ENCODE data around the gene RIMS3. TPM values are rescaled to one million over a fixed set of nuclear protein-coding genes. Genes with fewer than 3 reads are reported as not detected.
"Not testable (repeated sequence)": the region's sequence is repeated elsewhere in the genome, so short reads cannot be mapped to it uniquely, and the experiment has no call there.

Gene RIMS3
- total RNA-seq, 2 experiments from 2014 or later = 2.1 to 5.3 TPM

DNA sequence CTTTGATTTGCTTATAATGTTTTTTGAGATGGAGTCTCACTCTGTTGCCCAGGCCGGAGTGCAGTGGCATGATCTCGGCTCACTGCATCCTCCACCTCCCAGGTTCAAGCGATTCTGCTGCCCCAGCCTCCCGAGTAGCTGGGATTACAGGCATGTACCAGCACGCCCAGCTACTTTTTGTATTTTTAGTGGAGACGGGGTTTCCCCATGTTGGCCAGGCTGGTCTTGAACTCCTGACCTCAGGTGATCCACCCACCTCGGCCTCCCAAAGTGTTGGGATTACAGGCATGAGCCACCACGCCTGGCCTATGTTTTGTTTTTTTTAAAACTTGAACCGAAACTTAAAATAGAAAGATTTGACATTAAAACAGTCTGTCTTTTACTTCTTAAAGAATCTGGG lies 37.3 kb upstream of the RIMS3 start:
- H3K4me3 Mint-ChIP-seq; H3K27me3 Mint-ChIP-seq; ATAC-seq; H3K9me3 Mint-ChIP-seq (ENCODE audit: low read depth); H3K27ac Mint-ChIP-seq; DNase-seq: not testable (repeated sequence)
- H3K36me3 Mint-ChIP-seq = peaks cover 35% of the 10 kb centered on the region
- H3K4me1 Mint-ChIP-seq = peaks cover 48% of the 10 kb centered on the region
- CTCF ChIA-PET = interaction anchor here (1.3 to 1.5 kb wide), 3 partner anchors 9 to 147 kb away, joined by 3 to 4 read pairs (median 4); no protein-coding TSS in a partner anchor

DNA sequence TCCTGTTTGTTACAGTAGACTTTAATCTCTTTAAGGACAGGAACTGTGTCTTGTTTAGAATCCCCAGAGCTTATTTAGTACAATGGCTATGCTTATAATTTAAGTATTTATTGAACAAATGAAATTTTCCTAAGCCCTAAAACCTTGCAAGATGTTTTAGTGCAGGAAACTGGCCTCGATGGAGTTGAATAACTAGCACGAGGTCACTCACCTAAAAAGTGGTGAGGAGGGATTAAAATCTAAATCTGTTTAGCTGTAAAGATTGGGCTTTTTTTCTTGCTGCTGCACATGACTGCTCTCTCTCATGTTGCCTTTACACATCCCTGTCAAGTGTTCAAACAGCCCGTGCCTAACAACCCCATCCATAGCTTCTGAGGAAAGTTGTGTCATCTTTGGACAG lies 36.2 kb upstream of the RIMS3 start:
- no peak for ATAC-seq
- H3K27me3 Mint-ChIP-seq = no peaks in the 10 kb centered on the region

GRCh38 chr1:40699787-40700186 lies 34.3 kb upstream of the RIMS3 start:
- ATAC-seq (peak; percentile 73), DNase-seq (peak; percentile 44)
- CTCF ChIA-PET = interaction anchor here (0.9 to 1.4 kb wide), 2 partner anchors 8 to 12 kb away, joined by 3 to 4 read pairs; partner anchors contain the start of gene NFYC
- Mint-ChIP-seq H3K4me3 (no peak overlapping the region), H3K36me3 (peaks cover 42% of the 10 kb centered on the region), H3K27me3 (no peaks in the 10 kb centered on the region), H3K9me3 (ENCODE audit: low read depth) (no peaks in the 10 kb centered on the region), H3K4me1 (peaks cover 70% of the 10 kb centered on the region), H3K27ac (peak overlapping the region; percentile 91)

More for the DNA sequence above, 36.2 kb upstream of the RIMS3 start:
- Mint-ChIP-seq H3K9me3 (ENCODE audit: low read depth) (no peaks in the 10 kb centered on the region), H3K4me1 (peaks cover 59% of the 10 kb centered on the region), H3K36me3 (peaks cover 45% of the 10 kb centered on the region), H3K27ac (no peak overlapping the region), H3K4me3 (no peak overlapping the region)
- DNase-seq = no peak
- CTCF ChIA-PET = interaction anchor here (0.6 to 1.5 kb wide), 3 partner anchors 11 to 148 kb away, joined by 3 to 4 read pairs (median 4); no protein-coding TSS in a partner anchor

- CTCF ChIA-PET = interaction anchor here (0.9 to 1.6 kb wide), 2 partner anchors 10 to 23 kb away, joined by 3 read pairs; no protein-coding TSS in a partner anchor
- DNase-seq (no peak), ATAC-seq (no peak)
- H3K27me3 Mint-ChIP-seq = no peaks in the 10 kb centered on the region
- H3K9me3 Mint-ChIP-seq (ENCODE audit: low read depth) = no peaks in the 10 kb centered on the region
- peak overlapping the region; percentile 6 for H3K4me3 Mint-ChIP-seq
- H3K36me3 Mint-ChIP-seq = peaks cover 36% of the 10 kb centered on the region
- H3K27ac Mint-ChIP-seq = peak overlapping the region; percentile 20
- H3K4me1 Mint-ChIP-seq = peaks cover 81% of the 10 kb centered on the region
Measured at GRCh38 chr1:40697436-40697835, 32.0 kb upstream of the RIMS3 start.

DNA sequence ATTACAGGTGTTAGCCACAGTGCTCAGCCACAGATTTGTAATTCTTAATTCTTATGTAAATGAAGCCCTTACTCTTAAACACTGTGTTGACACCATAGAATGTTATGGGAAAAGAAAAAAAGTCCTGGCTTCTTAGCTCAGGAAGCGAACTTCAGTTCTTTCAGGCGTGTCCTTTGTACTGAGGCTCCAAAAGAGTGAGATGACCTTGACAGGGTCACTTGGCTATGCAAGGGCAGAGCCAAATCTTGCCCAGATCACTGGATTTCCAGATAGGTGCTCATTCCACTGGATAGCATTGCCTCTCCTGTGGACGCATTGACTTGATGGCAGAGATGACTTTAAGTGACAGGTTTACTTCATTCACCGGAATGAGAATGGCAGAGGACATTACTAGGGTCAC lies 30.8 kb upstream of the RIMS3 start:
- CTCF ChIA-PET = no interaction called here
- DNase-seq (no peak), ATAC-seq (no peak)
- H3K9me3 Mint-ChIP-seq (ENCODE audit: low read depth) = no peaks in the 10 kb centered on the region
- no peak overlapping the region for H3K4me3 Mint-ChIP-seq
- H3K36me3 Mint-ChIP-seq = peaks cover 33% of the 10 kb centered on the region
- H3K27me3 Mint-ChIP-seq = no peaks in the 10 kb centered on the region
- H3K4me1 Mint-ChIP-seq = peaks cover 77% of the 10 kb centered on the region
- H3K27ac Mint-ChIP-seq = peak overlapping the region; percentile 12

DNA sequence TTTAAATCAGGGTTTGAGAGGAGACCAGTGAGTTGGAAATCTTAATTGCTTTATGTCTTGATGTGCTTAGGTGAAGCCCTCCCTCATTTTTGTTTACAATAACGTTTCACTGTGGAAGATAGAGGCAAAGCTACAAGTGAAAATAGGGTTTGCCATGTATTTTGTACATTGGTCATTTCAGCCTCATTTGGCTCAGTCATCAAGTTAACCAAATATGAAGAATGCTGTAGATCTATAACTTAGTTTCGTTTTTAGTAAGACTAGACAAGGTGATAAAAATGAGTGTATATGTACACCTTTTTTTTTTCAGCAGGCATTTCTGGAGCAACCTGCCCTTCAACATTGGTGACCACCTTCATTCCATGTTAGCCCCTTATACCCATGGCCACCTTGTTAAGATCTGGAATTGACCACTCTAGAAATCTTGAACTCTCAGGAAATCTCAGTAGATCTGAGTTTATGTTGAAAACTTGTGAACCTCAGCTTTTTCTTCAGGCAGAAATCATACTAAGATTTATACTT lies 28.9 kb upstream of the RIMS3 start:
- peaks cover 78% of the 10 kb centered on the region for H3K4me1 Mint-ChIP-seq
- no peak for DNase-seq
- CTCF ChIA-PET = interaction anchor here (0.8 to 1.1 kb wide), 3 partner anchors 9 to 155 kb away, joined by 3 read pairs; no protein-coding TSS in a partner anchor
- H3K9me3 Mint-ChIP-seq (ENCODE audit: low read depth) = no peaks in the 10 kb centered on the region
- peak; percentile 6 for ATAC-seq
- H3K36me3 Mint-ChIP-seq = peaks cover 32% of the 10 kb centered on the region
- H3K4me3 Mint-ChIP-seq = peak overlapping the region; percentile 90
- no peaks in the 10 kb centered on the region for H3K27me3 Mint-ChIP-seq
- peak overlapping the region; percentile 90 for H3K27ac Mint-ChIP-seq

DNA sequence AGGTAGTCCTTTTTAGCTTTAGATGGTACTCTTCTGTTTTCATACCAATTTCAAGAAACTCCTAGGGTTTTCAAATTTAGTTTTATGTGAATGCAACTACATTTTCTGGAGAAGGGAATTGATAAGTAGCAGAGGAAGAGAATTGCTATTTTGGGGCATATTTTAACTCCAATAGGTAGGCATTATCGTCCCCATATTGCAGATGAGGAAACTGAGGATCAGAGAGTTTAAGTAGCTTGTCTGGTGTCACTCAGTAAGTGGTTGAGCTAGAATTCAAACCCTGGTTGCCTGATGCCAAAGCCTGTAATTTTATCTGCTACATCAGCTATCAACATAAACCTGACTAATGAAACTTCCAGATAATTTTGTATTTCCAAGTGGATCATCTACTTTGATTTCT lies 27.9 kb upstream of the RIMS3 start:
- ATAC-seq = no peak
- no peak for DNase-seq
- peaks cover 25% of the 10 kb centered on the region for H3K36me3 Mint-ChIP-seq
- CTCF ChIA-PET = interaction anchor here (0.8 to 6.5 kb wide), 7 partner anchors 10 to 156 kb away, joined by 3 to 27 read pairs (median 3); no protein-coding TSS in a partner anchor
- H3K27ac Mint-ChIP-seq = peak overlapping the region; percentile 90
- H3K4me3 Mint-ChIP-seq = peak overlapping the region; percentile 90
- H3K27me3 Mint-ChIP-seq = no peaks in the 10 kb centered on the region
- no peaks in the 10 kb centered on the region for H3K9me3 Mint-ChIP-seq (ENCODE audit: low read depth)
- H3K4me1 Mint-ChIP-seq = peaks cover 70% of the 10 kb centered on the region

- ATAC-seq (no peak), DNase-seq (no peak)
- Mint-ChIP-seq H3K27me3 (no peaks in the 10 kb centered on the region), H3K27ac (peak overlapping the region; percentile 90), H3K4me3 (peak overlapping the region; percentile 90), H3K4me1 (peaks cover 63% of the 10 kb centered on the region), H3K9me3 (ENCODE audit: low read depth) (no peaks in the 10 kb centered on the region), H3K36me3 (peaks cover 25% of the 10 kb centered on the region)
- CTCF ChIA-PET = interaction anchor here (0.9 to 6.5 kb wide), 11 partner anchors 15 to 354 kb away, joined by 3 to 27 read pairs (median 5); no protein-coding TSS in a partner anchor
Measured at GRCh38 chr1:40692429-40692895, 27.0 kb upstream of the RIMS3 start.

- Mint-ChIP-seq H3K36me3 (peaks cover 22% of the 10 kb centered on the region), H3K9me3 (ENCODE audit: low read depth) (no peaks in the 10 kb centered on the region)
- CTCF ChIA-PET = interaction anchor here (0.6 to 6.5 kb wide), 24 partner anchors 9 to 353 kb away, joined by 3 to 27 read pairs (median 4); no protein-coding TSS in a partner anchor
Measured at GRCh38 chr1:40691538-40692428, 26.3 kb upstream of the RIMS3 start, which contains the start of gene NFYC. TSS of gene NFYC (plus strand) at chr1:40691704. CDS start at chr1:40738844, 47,140 bp downstream.

GRCh38 chr1:40690771-40691537 lies 25.5 kb upstream of the RIMS3 start:
- Mint-ChIP-seq H3K27me3 (no peaks in the 10 kb centered on the region), H3K9me3 (ENCODE audit: low read depth) (no peaks in the 10 kb centered on the region), H3K4me1 (peaks cover 48% of the 10 kb centered on the region), H3K36me3 (peaks cover 23% of the 10 kb centered on the region), H3K27ac (peak overlapping the region; percentile 90), H3K4me3 (peak overlapping the region; percentile 90)
- CTCF ChIA-PET = interaction anchor here (0.6 to 6.5 kb wide), 22 partner anchors 10 to 352 kb away, joined by 3 to 27 read pairs (median 4); no protein-coding TSS in a partner anchor
- DNase-seq = no peak
- no peak for ATAC-seq

More at GRCh38 chr1:40691538-40692428, 26.3 kb upstream of the RIMS3 start, which contains the start of gene NFYC:
- Mint-ChIP-seq H3K27ac (peak within 1 kb of the TSS; percentile 90), H3K27me3 (no peaks in the 10 kb centered on the region), H3K4me1 (peaks cover 56% of the 10 kb centered on the region), H3K4me3 (peak within 1 kb of the TSS; percentile 90)
- DNase-seq (peak; percentile 99), ATAC-seq (peak; percentile 88)

- no peaks in the 10 kb centered on the region for H3K9me3 Mint-ChIP-seq (ENCODE audit: low read depth)
- H3K27me3 Mint-ChIP-seq = no peaks in the 10 kb centered on the region
- no peak for DNase-seq
- H3K36me3 Mint-ChIP-seq = peaks cover 28% of the 10 kb centered on the region
- ATAC-seq = no peak
- no peak overlapping the region for H3K4me3 Mint-ChIP-seq
- CTCF ChIA-PET = interaction anchor here (0.7 to 6.5 kb wide), 6 partner anchors 9 to 172 kb away, joined by 3 to 27 read pairs (median 4); partner anchors contain the start of gene CITED4
- peaks cover 41% of the 10 kb centered on the region for H3K4me1 Mint-ChIP-seq
- H3K27ac Mint-ChIP-seq = no peak overlapping the region
Measured at GRCh38 chr1:40689737-40690136, 24.3 kb upstream of the RIMS3 start.

DNA sequence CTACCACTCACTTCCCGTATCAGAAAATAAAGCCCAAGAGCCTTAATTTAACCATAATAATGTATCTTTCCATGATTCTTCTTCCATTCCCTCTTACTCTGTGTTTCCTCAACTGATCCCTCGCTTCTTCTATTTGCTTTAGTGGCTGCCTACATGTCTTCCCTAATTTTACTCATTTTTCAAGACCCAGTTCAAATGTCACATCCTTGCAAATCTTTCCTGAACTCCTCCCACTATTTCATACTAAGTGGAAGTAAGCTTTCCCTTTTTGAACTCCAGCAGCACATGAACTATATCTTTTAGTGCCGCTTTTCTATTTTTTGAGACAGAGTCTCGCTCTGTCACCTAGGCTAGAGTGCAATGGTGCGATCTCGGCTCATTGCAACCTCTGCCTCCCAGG lies 22.2 kb upstream of the RIMS3 start:
- no peaks in the 10 kb centered on the region for H3K27me3 Mint-ChIP-seq
- H3K27ac Mint-ChIP-seq = no peak overlapping the region
- no peaks in the 10 kb centered on the region for H3K9me3 Mint-ChIP-seq (ENCODE audit: low read depth)
- no peak for ATAC-seq
- H3K36me3 Mint-ChIP-seq = peaks cover 27% of the 10 kb centered on the region
- DNase-seq = no peak
- CTCF ChIA-PET = interaction anchor here (1.0 to 6.5 kb wide), 3 partner anchors 8 to 18 kb away, joined by 3 to 27 read pairs (median 6); no protein-coding TSS in a partner anchor
- peaks cover 20% of the 10 kb centered on the region for H3K4me1 Mint-ChIP-seq
- H3K4me3 Mint-ChIP-seq = no peak overlapping the region
